Neutrophil (primary cell): ENCODE measurements around the gene VWC2L.

Experiments
- H3K27ac ChIP-seq: fragments of 200-600 bp; sonication (generic); 2 replicates; pipeline ENCODE4 v1.5.1; 2016; ENCODE audit warnings: mild to moderate bottlenecking, moderate library complexity
- H3K27me3 ChIP-seq: fragments of 200-600 bp; sonication (generic); 2 replicates; pipeline ENCODE4 v1.6.0; 2016; ENCODE audit warnings: mild to moderate bottlenecking
- H3K36me3 ChIP-seq: fragments of 200-600 bp; sonication (generic); 2 replicates; pipeline ENCODE4 v1.5.1; 2017
- H3K4me1 ChIP-seq, 2 experiments: fragments of 200-600 bp in 1 of 2; sonication (generic) in 1 of 2; 1 replicate in 1 of 2; 2 replicates in 1 of 2; pipeline versions ENCODE4 v1.5.1 to v1.6.1; 2013 to 2016; ENCODE audit warnings: low read depth in 1 of 2, low read length in 1 of 2, mild to moderate bottlenecking in 1 of 2, moderate library complexity in 1 of 2; ENCODE audit not compliant: control insufficient read depth in 1 of 2, insufficient read depth in 1 of 2
- H3K4me3 ChIP-seq, 2 experiments: fragments of 200-600 bp in 1 of 2; sonication (generic) in 1 of 2; 1 replicate in 1 of 2; 2 replicates in 1 of 2; pipeline ENCODE4 v1.5.1; 2013 to 2016; ENCODE audit warnings: low read depth in 1 of 2, low read length in 1 of 2, mild to moderate bottlenecking in 1 of 2, moderate library complexity in 1 of 2
- H3K9me3 ChIP-seq: fragments of 200-600 bp; sonication (generic); 2 replicates; pipeline ENCODE4 v1.5.1; 2016
- CTCF ChIP-seq: fragments of 200-600 bp; sonication (generic); IDR thresholded peaks from 2 replicates; pipeline ENCODE4 v1.5.1; 2016; ENCODE audit warnings: antibody characterized with exemption

The VWC2L gene

GRCh38 chr2:214484239-214484638, 73.4 kb downstream of the VWC2L start:
- Histone ChIP-seq H3K36me3 (no peaks in the 10 kb centered on the region), H3K27me3 (no peaks in the 10 kb centered on the region), H3K9me3 (no peaks in the 10 kb centered on the region), H3K4me1 (no peaks in the 10 kb centered on the region), H3K4me3 (no peak overlapping the region), H3K27ac (no peak overlapping the region)
- TF ChIP-seq CTCF, result no peak

DNA sequence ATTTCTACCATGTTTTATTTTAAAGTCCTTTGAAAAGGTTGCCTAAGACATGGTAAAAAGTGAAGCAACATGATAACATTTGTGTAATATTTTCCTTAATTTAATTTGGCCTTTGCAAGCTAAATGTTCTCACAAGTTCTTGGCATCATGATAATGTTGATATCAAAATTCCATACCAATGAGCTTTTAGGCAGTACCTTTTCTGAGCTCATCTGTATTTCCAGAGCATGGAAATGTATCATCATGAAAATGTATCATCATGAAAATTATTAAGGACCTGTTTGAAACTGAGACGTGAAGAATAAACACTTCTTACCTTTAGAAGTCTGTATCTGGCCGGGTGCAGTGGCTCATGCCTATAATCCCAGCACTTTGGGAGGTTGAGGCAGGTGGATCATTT, 73.8 kb downstream of the VWC2L start:
- no peaks in the 10 kb centered on the region for H3K4me1 ChIP-seq
- no peaks in the 10 kb centered on the region for H3K36me3 ChIP-seq
- TF ChIP-seq CTCF, result no peak
- no peak overlapping the region for H3K27ac ChIP-seq
- no peaks in the 10 kb centered on the region for H3K27me3 ChIP-seq
- H3K9me3 ChIP-seq, result no peaks in the 10 kb centered on the region
- no peak overlapping the region for H3K4me3 ChIP-seq

DNA sequence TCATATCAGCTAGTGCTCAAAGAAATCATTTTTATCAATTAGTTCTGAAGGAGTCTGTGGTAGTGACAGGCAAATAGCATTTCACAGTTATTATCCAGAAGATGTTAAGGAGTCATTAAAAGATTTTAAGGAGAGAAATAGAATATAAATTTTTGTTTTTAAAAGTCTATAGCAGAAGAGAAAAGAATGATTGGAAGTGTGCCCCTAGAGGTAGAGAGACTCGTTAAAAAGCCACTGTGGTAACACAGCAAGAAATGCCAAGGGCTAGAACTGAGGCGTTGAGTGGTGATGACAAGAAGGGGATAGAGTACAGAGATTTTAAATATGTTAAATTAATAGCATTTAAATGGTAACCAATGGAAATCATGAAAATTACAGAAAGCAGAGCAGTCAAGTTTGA, 78.3 kb downstream of the VWC2L start:
- Histone ChIP-seq H3K4me3 (no peak overlapping the region), H3K36me3 (no peaks in the 10 kb centered on the region), H3K9me3 (no peaks in the 10 kb centered on the region), H3K27ac (no peak overlapping the region), H3K27me3 (no peaks in the 10 kb centered on the region), H3K4me1 (no peaks in the 10 kb centered on the region)
- no peak for TF ChIP-seq CTCF

DNA sequence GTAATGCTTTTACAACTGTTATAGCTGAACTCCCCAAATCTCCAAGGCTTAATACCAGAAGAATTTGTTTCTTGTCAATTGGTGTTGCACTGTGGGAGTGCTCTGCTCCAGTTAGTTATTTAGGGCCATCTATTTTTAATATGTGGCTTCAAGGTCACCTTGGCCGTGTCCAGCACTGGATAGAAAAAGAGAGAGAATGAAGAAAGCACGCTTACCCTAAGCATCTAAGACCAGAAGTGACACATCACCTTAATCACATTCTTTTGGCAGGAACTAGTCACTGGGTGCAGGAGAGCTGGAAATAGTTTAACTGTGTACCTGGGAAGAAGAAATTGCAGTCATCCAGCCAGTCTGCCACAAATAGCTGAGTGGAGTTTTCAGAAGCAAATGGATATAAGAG, 78.8 kb downstream of the VWC2L start:
- no peak overlapping the region for H3K4me3 ChIP-seq
- H3K27ac ChIP-seq, result no peak overlapping the region
- no peaks in the 10 kb centered on the region for H3K36me3 ChIP-seq
- H3K4me1 ChIP-seq, result no peaks in the 10 kb centered on the region
- H3K9me3 ChIP-seq, result no peaks in the 10 kb centered on the region
- no peak for TF ChIP-seq CTCF
- H3K27me3 ChIP-seq, result no peaks in the 10 kb centered on the region

DNA sequence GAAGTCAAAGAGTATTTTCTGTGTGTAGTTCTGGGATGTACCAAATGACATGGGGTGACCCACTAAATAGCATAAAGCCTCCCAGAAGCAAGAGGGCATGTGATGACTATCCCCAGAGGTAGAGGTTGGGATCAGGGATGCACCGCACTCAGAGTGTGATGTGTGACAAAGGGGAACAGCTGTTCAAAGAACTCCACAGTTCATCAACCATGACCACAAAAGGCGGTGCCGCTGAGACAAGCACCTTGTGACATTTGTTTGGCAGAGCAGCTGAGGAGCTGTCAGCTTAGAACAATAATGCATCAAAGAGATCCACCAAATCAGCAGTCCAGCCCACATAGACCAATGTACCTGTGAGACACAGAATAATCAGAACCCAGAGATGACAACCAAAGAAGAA, 81.3 kb downstream of the VWC2L start:
- no peaks in the 10 kb centered on the region for H3K27me3 ChIP-seq
- no peak overlapping the region for H3K27ac ChIP-seq
- no peaks in the 10 kb centered on the region for H3K4me1 ChIP-seq
- TF ChIP-seq CTCF, result no peak
- no peaks in the 10 kb centered on the region for H3K9me3 ChIP-seq
- no peak overlapping the region for H3K4me3 ChIP-seq
- no peaks in the 10 kb centered on the region for H3K36me3 ChIP-seq

DNA sequence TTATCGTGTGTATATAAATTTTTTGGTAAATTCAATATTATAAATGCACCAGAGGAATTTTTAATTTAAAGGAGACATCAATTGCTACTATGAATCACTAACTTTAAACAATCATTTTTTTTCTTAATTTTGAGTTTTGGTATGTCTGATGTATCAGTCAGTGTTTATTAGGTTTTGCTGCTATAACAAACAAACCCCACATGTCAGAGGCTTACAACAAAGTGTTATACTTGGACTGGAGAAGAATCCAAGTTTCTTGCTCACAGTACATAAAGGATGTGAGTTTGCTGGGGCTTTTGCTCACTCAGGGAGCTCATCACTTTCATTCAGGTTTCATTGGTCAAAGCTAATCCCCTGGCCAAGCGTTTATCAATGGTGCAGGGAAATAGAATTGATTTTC, 81.8 kb downstream of the VWC2L start:
- Histone ChIP-seq H3K36me3 (no peaks in the 10 kb centered on the region), H3K27me3 (no peaks in the 10 kb centered on the region), H3K9me3 (no peaks in the 10 kb centered on the region), H3K4me3 (no peak overlapping the region), H3K4me1 (no peaks in the 10 kb centered on the region), H3K27ac (no peak overlapping the region)
- no peak for TF ChIP-seq CTCF
